G401.6 (cell line): ENCODE results near the gene GSK3B.

ENCODE experiments used
- FAIRE-seq: peaks from 2 replicates; lab custom pipeline; 2012; peaks lifted over from hg19 to GRCh38; lab: Jason Lieb, UNC

GSK3B gene

GRCh38 chr3:120093911-120094775 is at the start of gene GSK3B:
Gene GSK3B, minus strand, starts transcription at chr3:120094447. Its CDS starts 1,013 bp downstream, at chr3:120093434.
- FAIRE-seq, result no peak

DNA sequence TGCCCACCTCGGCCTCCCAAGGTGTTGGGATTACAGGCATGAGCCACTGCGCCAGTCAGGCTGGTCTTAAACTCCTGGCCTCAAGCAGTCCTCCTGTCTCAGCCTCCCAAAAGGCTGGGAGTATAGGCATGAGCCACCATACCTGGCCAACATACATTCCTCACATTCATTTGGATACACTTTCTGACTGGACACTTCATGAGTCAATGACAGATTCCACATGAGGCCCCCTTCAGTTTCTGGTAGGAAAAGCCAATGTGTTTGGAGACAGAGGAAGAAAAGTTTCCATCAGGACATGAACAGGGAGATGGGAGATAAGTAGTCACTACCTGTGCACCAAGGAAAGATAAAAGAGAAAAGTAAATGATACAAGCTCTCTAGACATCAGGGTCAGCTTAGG is 49.4 kb upstream of the GSK3B start:
- FAIRE-seq, result no peak

DNA sequence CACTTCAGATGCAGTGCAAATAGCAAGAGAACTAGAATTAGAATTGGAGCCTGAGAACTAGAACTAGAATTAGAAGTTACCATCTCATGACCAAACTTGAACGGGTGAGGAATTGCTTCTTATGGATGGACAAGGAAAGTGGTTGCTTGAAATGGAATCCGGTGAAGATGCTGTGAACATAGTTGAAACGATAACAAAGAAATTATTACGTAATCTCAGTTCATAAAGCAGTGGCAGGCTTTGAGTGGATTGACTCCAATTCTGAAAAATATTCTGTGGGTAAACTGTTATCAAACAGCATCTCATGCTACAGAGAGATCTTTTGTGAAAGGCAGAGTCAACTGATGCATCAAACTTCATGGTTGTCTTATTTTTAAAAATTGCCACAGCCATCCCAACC is 48.0 kb upstream of the GSK3B start:
- FAIRE-seq, result no peak

DNA sequence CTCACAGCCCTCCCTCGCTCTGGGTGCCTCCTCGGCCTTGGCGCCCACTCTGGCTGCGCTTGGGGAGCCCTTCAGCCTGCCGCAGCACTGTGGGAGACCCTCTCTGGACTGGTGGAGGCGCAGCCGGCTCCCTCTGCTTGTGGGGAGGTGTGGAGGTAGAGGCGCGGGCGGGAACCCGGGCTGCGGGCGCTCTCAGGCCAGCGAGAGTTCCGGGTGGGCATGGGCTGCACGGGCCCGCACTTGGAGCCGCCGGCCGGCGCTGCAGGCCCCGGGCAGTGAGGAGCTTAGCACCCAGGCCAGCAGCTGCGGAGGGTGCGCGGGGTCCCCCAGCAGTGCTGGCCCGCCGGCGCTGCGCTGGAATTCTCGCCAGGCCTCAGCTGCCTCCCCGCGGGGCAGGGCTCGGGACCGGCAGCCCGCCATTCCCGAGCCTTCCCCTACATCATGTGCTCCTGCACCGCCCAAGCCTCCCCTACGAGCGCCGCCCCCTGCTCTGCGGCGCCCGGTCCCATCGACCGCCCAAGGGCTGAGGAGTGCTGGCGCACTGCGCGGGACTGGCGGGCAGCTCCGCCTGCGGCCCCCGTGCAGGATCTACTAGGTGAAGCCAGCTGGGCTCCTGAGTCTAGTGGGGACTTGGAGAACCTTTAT is 46.0 kb upstream of the GSK3B start:
- no peak for FAIRE-seq

- no peak for FAIRE-seq
Measured at GRCh38 chr3:120139140-120139539, 44.9 kb upstream of the GSK3B start.

DNA sequence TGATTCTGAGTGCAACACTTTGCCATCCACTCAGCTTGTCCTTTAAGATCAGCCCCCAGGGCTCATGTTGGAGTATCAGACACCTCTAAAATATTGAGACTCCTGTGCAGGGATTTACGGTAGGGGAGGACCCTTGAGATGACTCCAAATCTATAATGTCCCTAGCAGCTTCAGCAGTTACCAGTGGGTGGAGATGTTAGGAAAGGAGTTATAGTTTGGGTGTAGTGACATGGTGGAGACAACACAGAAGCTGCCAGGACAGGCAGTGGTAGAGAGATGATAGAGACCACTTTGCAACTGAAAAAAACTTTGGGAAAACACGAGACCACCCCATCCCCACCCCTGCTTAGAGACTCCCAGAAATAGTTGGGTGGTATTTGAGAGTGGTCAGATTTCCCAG is 43.3 kb upstream of the GSK3B start:
- FAIRE-seq, result no peak

DNA sequence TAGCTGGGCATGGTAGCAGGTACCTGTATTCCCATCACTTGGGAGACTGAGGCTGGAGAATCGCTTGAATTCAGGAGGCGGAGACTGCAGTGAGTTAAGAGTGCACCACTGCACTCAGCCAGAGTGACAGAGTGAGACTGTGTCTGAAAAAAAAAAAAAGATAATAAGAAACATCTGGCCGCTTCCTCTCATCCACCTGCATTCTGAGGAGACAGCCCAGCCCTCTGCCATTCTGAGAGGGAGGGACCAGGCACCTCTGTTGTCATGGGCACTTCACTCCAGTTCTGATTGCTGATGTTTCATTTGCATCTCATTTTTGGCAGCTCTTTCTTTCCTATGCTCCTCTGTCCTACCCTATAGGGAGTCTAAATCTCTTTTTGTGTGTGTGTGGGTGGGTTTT is 36.4 kb upstream of the GSK3B start:
- no peak for FAIRE-seq

- FAIRE-seq, result no peak
Measured at GRCh38 chr3:120129718-120130513, 35.7 kb upstream of the GSK3B start.

DNA sequence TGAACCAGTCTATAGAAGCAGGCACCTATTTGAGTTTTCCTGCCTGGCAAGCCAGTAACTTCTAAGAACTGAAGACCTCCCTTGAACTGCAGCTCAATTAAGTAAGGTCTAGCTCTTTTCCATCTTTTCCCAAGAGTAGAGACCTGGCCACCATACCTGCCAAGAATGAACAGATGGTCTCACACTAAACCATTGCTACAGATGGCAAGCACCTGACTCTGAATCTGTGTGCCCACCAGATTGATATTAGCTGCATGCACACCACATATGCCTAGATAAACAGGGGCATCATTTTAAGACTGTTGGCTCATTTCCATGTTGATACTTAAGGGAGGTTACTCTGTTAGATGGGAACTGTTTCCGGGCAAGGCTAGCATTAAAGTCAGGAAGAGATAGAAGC is 34.8 kb upstream of the GSK3B start:
- no peak for FAIRE-seq

GRCh38 chr3:120125992-120126391 is 31.7 kb upstream of the GSK3B start:
- no peak for FAIRE-seq

DNA sequence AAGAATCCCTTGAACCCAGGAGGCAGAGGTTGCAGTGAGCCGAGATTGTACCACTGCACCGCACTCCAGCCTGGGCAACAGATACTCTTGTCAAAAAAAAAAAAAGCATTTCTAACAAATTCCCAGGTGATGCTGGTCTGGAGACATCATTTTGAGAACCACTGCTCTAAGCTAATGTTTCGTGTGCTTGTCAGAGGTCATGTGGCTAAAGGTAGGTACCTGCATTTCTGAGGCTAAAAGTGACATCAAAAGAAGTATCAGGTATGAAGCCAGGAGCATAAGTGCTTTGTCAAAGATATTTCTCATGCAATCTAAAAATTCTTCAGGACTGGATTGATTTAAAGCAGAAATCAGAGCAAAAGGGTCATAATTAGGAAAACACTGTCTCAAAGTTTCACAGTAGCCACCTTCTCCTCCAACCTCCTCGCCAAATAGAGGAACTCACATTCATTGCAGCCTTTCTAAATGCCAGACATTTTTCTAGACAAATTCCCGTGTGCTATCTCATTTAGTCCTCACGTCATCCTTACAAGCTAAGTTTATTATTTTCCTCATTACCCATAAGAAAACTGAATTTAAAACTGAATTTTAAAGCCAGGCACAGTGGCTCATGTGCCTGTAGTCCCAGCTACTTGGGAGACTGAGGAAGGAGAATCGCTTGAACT is 25.7 kb upstream of the GSK3B start:
- no peak for FAIRE-seq

DNA sequence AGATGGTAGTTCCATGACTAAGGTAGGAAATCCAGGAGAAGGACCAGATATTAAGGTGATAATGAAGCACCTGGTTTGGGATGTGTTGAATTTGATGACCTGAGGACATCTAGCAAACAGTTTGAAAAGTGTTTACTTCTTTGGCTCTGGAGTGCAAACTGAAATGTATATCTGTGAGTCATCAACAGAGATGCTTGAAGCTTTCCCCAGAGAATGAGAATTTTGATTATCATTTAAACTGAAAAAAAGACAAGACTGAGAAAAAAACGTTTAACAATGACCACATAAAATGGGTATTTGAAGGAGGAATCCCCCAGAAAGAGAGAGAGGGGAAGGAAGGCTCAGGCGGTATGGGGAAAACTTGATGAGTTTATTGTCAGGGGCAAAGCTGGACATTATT is 20.7 kb upstream of the GSK3B start:
- FAIRE-seq, result no peak

DNA sequence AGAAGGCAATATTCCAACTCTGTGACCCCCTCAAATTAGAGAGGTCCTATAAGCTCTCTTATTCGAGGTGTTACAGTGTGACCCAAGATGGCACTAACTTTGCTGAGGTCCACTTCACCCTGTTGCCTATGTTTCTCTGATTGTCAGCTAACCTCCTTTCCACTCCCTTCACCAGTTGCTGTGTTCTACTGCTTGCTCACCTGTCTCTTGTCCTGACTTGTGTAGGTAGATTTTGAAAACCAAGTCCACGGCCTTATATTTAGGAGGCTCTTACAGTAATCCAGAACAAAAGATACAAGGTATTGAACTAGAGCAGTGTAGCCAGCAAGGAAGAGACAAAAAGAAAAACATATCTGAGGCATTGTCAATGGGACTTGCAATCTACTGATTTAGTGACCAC is 20.1 kb upstream of the GSK3B start:
- no peak for FAIRE-seq

- no peak for FAIRE-seq
Measured at GRCh38 chr3:120113128-120114116, 19.2 kb upstream of the GSK3B start.

- no peak for FAIRE-seq
Measured at GRCh38 chr3:120111898-120112297, 17.7 kb upstream of the GSK3B start.

GRCh38 chr3:120103276-120103675 is 9.0 kb upstream of the GSK3B start:
- FAIRE-seq, result no peak

GRCh38 chr3:120102674-120103073 is 8.4 kb upstream of the GSK3B start:
- FAIRE-seq, result no peak

- no peak for FAIRE-seq
Measured at GRCh38 chr3:120102232-120102631, 8.0 kb upstream of the GSK3B start.

DNA sequence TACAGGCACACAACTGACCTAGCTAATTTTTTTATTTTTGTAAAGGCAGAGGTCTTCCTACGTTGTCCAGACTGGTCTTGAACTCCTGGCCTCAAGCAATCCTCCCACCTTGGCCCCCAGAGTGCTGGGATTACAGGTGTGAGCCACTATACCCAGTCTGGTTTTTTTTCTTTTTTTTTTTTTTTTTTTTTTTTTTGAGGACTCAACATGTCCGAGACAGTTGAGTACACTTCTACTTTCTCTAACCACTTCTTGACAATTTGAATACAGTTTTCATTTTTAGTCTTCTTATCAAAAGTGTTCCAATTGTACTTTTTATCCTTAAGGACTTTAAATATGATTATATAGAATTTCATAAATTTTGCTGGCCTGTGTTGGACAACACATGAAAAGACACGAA is 7.4 kb upstream of the GSK3B start:
- no peak for FAIRE-seq

DNA sequence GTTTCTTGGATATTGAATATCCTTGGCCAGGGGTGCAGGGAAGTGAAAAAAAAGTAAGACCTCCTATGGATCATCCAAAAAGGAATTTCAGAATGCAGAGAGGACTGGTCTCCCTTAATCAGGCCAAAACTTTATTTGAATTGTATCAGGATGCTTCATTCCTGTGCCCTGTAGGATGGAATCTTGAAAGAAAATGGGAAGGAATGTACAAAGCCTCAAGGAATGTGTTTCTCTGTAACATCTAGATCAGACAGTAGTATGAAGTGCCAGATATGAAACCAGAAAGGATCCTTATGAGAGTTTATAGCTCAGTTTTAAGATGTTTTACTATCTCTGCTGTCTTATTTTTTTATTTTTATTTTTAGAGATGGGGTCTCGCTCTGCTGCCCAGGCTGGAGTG is 6.5 kb upstream of the GSK3B start:
- no peak for FAIRE-seq

- no peak for FAIRE-seq
Measured at GRCh38 chr3:120098710-120099109, 4.5 kb upstream of the GSK3B start.
